ENCODE results near the gene KMT2B.

DNA sequence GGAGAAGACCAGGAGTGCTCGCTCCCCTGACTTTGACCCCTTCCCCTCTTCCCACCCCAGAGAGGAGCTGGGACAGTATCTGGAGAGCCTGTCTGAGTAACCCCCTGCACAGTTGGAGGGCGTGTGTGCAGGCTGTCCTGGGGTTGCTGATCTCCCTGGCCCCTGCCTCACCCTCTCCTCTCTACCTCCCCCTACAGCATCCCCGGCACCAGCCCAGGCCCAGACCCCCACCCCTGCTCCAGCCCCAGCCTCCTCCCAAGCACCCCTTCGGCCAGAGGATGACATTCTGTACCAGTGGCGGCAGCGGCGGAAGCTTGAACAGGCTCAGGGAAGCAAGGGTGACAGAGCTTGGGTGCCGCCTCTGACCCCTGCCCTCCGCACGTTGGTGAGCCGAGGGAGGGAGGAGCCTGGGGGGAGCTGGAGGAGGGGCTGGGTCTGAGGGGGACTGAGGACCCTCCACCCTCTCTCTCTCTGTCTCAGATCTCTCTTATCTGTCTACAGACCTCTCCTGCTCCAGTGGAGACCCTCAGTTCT lies 48.8 kb downstream of the KMT2B start:
- TF ChIP-seq, protein P1, sequence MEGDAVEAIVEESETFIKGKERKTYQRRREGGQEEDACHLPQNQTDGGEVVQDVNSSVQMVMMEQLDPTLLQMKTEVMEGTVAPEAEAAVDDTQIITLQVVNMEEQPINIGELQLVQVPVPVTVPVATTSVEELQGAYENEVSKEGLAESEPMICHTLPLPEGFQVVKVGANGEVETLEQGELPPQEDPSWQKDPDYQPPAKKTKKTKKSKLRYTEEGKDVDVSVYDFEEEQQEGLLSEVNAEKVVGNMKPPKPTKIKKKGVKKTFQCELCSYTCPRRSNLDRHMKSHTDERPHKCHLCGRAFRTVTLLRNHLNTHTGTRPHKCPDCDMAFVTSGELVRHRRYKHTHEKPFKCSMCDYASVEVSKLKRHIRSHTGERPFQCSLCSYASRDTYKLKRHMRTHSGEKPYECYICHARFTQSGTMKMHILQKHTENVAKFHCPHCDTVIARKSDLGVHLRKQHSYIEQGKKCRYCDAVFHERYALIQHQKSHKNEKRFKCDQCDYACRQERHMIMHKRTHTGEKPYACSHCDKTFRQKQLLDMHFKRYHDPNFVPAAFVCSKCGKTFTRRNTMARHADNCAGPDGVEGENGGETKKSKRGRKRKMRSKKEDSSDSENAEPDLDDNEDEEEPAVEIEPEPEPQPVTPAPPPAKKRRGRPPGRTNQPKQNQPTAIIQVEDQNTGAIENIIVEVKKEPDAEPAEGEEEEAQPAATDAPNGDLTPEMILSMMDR (IDR thresholded peaks at IDR 0.05) = no peak
- no peak for TF ChIP-seq POLR2A (IDR thresholded peaks at IDR 0.05)

Measured in uterus (tissue), 2 donors.